Activated naive CD4-positive, alpha-beta T cell treated with anti-CD3 and anti-CD28 coated beads, Interleukin-2, amount 50 U/mL, for 16 hours (primary cell): ENCODE measurements around the gene DGKG.

ENCODE experiments used
- DNase-seq: peaks from one replicate; pipeline ENCODE4 v3.0.0-alpha.2; 2020

The DGKG gene

GRCh38 chr3:186132487-186132886 lies 229.5 kb downstream of the DGKG start:
- DNase-seq = no peak

- DNase-seq = no peak
These were observed 232.8 kb downstream of the DGKG start for GRCh38 chr3:186129206-186129605.

- no peak for DNase-seq
These were observed 233.9 kb downstream of the DGKG start for GRCh38 chr3:186128158-186128557.

- DNase-seq = no peak
These were observed 234.6 kb downstream of the DGKG start for GRCh38 chr3:186127463-186127862.

GRCh38 chr3:186125118-186125517 lies 236.9 kb downstream of the DGKG start:
- DNase-seq = no peak

GRCh38 chr3:186124592-186124991 lies 237.4 kb downstream of the DGKG start:
- DNase-seq = no peak

GRCh38 chr3:186123012-186123411 lies 239.0 kb downstream of the DGKG start:
- DNase-seq = no peak

- no peak for DNase-seq
These were observed 240.1 kb downstream of the DGKG start for GRCh38 chr3:186121968-186122367.

- DNase-seq = no peak
These were observed 240.8 kb downstream of the DGKG start for GRCh38 chr3:186121278-186121677.

GRCh38 chr3:186119499-186119898 lies 242.5 kb downstream of the DGKG start:
- DNase-seq = no peak

GRCh38 chr3:186118692-186119091 lies 243.3 kb downstream of the DGKG start:
- DNase-seq = no peak

- DNase-seq = no peak
These were observed 244.4 kb downstream of the DGKG start for GRCh38 chr3:186117521-186118134.

GRCh38 chr3:186115239-186115996 lies 246.6 kb downstream of the DGKG start:
- no peak for DNase-seq

GRCh38 chr3:186110975-186111974 lies 250.8 kb downstream of the DGKG start:
- DNase-seq = no peak

GRCh38 chr3:186109897-186110803 lies 251.9 kb downstream of the DGKG start:
- no peak for DNase-seq

GRCh38 chr3:186108941-186109865 lies 252.8 kb downstream of the DGKG start, which contains the start of gene ETV5:
Gene ETV5, minus strand, starts transcription at chr3:186109089. Its CDS starts 3,221 bp downstream, at chr3:186105868.
- peak; percentile 93 for DNase-seq

GRCh38 chr3:186108106-186108940 lies 253.7 kb downstream of the DGKG start:
- DNase-seq = peak; percentile 27

GRCh38 chr3:186107215-186108105 lies 254.6 kb downstream of the DGKG start:
- peak; percentile 44 for DNase-seq

GRCh38 chr3:186105543-186105942 lies 256.5 kb downstream of the DGKG start:
- DNase-seq = no peak
